ENCODE data around the gene NKG7. TPM values are rescaled to one million over a fixed set of nuclear protein-coding genes. Genes with fewer than 3 reads are reported as not detected.
A peak's percentile ranks its signal among the peaks of the same experiment; 100 is the strongest.

Gene NKG7
- total RNA-seq, 1 experiment from 2014 or later: not detected

DNA sequence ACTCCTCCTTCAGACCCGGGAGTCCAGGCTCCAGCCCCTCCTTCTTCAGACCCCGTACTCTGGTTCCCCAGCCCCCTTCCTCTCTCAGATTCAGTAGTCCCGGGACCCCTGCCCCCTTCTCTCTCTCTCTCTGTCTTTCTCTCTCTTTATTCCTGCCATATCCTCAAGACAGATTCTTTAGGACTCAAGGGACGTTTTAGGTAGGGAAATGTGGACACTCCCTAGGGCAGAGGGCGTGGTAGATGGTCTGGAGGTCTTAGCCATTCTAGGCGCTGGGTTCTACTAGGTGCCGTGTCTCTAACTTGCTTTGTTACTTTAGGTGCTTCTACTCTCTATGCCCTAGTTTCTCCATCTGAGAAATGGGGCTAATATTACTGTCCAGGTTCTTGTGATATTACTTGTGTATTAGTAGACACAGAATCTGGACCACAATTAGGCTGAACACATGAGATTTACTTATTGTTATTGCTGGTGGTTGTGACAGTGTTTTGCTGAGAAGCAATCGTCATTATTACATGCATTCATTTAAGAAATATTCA lies 18.7 kb upstream of the NKG7 start:
- no peak for DNase-seq (ENCODE audit: low read depth)

DNA sequence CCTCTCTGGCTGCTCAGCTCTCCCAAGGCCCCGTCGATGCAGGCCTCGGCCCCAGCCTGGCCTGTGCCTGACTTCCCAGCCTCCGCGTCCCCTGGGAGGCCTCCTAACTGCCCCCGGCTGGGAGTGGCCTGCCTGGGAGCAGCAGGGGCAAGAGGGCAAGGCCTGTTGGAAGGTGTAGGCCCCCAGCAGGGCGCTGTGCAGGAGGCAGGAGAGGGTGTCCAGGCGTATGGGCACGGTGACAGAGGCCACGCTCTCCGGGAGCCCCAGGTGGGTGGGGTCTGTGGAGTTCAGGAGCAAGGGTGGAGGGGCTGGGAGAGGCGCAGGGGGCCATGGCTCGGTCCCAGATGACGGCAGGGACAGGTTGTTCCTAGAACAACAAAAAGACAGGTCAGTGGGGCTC lies 16.7 kb upstream of the NKG7 start:
- DNase-seq (ENCODE audit: low read depth): no peak

DNA sequence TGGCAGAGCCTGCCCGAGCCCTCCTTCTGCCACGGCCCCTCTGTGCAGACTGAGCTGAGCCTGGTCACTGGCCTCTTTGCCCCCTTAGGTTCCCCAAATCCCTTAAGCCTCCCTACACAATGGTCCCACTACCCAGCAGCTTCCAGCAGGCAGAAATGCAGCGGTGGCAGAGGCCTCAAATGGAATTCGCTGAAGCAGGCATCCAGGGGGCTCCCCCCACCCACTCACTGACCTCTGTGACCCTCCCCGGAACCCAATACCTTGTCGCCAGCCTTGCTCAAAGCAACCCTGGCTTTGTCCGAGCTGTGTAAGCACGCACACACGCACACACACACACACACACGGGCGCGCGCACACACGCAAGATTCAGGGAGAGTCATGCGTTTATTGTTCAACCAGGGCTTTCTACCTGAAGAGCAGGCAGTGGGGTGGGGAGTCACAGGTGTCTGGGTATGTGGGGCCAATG lies 15.5 kb upstream of the NKG7 start, which contains the start of gene LIM2:
LIM2 (minus strand) TSS at position 51 of the 466 bp plus-strand sequence. CDS start 531 bp downstream, outside the sequence.
- DNase-seq (ENCODE audit: low read depth): no peak

DNA sequence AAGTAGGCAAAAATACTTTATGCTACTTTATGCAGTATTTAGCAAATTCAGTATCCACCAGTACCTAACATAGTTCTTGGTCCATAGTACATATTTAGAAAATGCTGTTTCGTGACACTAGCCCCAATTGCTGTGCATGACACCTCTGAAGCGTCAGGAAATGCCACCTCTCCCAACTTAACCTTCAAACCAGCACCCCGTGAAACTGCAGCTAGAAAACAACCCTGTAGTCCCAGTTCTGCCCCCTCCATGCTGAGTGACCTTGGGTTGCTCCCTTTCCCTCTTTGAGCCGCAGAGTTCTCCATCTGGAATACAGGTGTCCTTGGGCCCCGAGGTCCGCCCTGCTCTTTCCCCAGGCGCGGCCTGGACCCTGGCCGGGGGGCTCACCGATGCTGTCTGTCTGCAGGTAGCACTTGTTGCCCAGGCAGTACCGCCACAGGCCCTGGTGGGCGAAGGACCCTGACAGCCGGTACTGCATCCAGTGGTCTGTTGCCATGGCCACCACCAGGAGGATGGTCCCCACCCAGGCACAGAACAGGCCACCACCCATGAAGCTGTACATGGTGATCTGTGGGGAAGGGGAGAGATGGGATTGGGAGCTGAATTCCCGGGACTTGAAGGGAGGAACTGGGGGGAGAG lies 14.5 kb upstream of the NKG7 start:
- no peak for DNase-seq (ENCODE audit: low read depth)

DNA sequence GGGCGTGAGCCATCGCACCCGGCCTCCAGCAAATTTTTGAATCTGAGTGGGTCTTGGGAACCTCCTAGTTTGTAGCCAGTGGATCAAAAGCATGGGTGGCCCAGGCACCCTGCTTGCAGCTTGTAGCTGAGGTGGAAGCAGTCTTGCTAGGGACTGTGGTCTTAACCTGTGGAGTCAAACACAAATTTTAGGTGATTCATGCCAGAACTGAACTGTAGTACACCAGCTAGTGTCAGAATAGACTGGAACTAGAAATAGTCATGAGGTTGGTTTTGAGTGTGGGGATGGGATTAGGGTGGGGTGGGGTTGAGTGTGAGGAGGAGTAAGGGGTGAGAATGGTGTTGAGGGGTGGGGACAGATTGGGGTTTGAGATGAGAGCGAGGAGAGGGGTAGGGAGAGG lies 9.6 kb upstream of the NKG7 start:
- no peak for DNase-seq (ENCODE audit: low read depth)

DNA sequence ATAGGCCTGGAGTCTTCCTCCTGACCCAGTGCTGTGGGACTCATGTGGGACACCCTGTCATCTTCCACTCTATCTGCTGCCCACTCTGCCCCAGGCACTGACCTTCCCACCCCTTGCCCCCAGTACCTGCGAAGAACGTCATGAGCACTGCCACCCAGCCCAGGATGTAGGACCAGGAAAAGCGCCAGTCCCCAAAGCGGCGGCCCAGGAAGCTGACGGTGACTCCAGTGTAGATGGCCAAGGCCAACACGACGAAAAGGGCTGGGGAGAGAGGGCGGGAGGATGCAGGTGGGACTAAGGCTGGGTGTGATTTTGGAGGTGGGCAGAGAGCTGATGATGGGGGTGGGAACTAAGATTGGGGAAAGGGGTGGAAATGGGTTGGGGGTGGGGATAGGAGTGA lies 7.9 kb upstream of the NKG7 start:
- DNase-seq (ENCODE audit: low read depth): no peak

DNA sequence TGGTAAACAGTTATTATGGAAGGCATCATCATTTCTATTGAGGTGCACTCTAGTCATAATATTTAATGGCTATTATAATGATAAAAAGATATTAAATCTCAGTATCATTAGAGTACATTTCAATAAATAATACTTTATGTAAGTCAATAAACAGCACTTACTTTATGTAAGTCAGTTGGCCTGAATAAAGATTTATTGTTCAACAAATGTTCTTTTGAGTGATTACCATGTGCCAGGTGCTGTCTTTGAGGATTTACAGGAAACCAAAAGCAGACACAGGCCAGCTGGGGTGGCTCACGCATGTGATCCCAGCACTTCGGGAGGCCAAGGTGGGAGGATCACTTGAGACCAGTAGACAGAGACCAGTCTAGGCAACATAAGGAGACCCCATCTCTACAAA lies 5.0 kb upstream of the NKG7 start:
- no peak for DNase-seq (ENCODE audit: low read depth)

DNA sequence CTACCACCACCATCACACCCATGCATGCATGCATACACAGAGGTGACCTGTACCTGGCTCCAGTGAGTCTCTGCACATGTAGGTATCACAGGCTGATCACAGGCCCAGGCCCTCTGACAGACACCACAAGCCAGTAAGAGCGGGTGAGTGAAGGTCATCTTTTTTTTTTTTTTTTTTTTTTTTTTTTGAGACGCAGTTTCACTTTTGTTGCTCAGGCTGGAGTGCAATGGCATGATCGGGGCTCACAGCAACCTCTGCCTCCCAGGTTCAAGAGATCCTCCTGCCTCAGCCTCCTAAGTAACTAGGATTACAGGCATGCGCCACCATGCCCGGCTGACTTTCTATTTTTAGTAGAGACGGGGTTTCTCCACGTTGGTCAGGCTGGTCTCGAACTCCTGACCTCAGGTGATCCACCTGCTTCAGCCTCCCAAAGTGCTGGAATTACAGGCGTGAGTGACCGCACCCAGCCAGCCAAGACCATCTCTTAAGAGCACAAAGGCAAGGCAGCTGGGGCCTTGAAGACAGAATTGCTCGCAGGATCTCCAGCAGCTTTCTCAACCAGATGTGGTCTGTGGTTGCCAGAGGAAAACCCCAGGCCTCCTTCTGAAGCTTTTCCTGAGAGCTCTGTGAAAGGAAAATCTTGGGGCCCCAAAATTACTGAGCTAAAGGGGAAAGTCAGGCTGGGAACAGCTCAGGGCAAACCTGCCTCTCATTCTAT lies 3.2 kb upstream of the NKG7 start:
- DNase-seq (ENCODE audit: low read depth): peak; percentile 36

DNA sequence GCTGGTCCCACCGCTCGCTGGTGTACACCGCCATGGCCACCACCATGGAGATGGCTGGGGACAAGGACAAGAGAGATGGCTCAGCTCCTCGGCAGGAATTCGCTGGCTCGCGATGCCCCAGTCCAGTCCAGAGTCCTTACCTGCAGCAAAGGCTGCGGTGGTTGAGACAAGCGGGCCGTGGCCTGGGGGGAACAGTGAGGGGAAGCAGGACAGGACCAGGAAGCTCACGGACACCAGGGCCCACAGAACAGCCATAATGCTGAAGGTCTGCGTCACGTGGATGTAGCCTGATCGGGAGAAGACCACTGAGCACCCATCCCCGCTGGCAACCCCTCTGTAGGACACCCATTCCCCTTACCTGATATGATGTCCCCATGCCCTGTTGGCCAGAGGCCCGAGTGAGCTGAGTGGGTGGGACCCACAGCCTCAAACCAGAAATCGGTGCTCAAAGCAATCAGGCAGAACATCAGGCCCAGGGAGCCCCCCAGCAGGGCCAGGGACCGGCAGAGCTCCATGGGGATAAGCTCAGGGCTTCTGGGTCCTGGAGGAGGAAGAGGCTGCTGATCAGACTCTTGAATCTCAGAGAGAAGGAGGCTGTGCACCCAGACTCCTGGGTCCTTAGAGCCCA lies 319 bp downstream of the NKG7 start:
- no peak for DNase-seq (ENCODE audit: low read depth)

DNA sequence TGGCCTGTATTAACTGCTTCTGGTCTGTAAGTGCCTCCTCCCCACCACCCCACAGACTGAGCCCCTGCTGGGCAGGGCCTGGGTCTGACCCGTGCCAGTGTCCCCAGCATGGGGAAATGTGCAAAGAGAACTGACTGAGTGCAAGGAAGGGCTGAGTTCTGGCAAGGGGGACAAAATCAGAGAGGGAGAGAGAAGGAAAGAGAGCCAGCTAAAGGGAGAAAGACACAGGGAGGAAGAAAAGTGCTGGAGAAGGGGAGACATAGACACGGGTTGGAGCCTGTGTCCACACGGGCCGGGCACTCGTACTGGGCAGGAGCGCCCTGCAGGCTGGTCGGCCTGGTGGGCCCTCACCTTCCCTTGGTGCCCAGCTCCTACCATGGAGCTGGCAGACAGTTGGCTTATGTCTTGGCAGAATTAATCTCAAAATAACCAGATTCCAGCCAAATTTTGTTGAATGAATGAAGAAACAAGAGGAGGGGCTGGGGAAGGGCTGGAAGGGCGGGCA lies 1.2 kb downstream of the NKG7 start:
- DNase-seq (ENCODE audit: low read depth): no peak

DNA sequence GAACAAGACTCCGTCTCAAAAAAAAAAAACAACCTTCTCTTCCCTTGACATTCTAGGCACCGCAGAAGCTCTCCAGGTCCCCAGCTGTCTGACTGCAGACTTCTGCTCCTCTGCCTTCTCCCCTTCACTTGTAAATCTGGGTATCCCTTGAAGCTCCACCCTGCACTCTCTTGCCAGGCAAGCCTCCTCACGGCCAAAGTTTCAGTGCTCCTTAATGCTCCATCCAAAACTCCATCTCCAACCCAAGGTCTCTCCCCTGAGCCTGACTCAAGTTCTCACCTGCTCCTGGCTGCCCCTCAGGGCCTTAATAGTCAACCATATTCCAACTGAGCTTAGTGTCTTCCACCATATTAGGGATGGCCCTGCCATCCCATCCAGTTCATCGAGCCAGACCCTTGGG lies 2.2 kb downstream of the NKG7 start:
- no peak for DNase-seq (ENCODE audit: low read depth)

DNA sequence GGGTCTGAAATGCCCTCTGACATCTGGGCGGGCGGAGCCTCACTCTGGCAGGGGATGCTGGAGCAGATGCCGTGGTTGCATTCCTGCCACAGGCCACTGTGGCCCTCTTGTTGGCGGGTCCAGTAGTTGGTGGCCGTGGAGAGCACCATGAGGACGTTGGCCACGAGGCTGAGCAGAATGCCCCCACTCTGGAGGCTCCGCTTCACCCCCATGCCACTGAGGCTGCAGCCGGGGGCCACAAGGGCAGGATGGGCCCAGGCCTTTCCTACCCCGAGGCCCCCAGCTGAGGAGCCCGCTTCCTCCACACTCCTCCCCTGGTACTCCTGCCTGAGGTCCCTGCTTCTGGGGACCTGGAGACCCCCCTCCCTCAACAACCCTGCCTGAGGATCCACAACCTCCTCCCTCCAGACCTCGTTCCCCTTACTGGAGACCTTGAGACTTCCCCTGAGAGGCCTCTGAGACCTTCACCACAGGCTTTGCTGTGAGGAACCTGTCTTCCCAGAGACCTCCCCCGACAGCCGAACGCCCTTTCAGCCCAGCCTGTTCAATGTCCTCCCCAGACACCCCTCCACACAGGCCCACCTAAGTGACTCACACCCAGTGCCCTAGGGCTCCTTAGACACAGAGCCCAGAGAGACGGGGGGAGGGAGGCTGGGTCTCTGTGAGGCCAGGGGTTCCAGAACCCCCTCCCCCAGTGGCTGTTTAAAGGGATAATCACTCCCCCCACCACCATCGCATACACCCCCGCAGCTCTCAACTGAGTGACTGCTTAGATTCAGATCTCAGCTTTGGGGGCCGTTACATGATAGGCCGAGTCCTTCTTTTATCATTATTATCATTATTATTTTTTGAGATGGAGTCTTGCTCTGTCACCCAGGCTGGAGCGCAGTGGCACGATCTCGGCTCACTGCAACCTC lies 3.8 kb downstream of the NKG7 start, which contains the start of gene CLDND2:
CLDND2 (minus strand) TSS at position 638 of the 917 bp plus-strand sequence; CDS start at position 212, 426 bp downstream.
- DNase-seq (ENCODE audit: low read depth): no peak

DNA sequence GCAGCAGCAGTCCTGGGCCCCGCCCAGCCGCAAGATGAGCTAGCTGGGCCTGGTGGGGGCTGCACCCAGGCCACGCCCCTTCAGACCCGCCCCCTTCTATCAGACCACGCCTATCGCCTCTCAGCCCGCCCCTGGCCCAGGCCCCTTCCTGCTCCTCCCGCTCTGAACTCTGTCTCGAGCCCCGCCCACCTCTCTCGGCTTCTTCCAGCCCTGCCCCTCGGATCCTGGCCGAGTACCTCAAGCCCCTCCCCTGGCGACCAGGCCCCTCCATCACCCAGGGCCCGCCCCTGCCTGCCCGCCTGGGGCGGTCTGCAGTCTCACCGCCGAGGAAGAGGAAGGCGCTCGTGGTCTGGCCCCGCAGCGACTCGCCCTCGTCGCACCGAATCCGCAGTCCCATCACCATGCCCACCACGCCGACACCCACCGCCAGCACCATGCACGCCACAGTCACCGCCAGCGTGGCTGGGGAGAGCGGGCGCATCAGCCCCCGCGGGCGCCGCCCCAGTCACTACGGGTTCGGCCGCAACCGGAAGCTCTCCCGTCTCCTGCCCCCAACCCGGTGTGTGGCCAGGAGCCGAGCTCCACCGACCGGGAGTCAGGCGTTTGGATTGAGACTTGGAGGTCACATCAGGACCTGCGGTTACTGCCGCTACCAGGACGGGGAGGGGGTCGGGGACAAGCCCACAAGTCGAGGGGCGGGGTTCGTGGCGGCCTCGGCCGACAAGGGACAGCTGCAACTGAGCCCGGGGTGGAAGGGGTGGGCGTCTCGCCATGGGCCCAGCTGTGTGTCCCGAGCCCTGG lies 4.7 kb downstream of the NKG7 start:
- peak; percentile 99 for DNase-seq (ENCODE audit: low read depth)

DNA sequence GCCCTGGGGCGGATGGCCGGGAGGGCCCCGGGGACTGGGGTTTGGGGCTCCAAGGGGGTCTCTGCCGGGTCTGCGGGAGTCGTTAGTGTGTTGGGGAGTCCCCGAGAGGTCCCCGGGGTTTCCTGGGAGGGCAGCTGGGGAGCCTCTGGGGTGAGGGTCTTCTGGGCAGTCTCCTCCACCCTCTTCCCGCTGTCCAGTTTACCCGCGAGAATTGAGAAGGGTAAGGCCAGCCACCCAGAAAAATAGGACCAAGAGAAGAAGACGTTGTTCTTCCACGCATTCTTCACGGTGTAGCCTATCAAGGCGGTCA lies 5.2 kb downstream of the NKG7 start:
- DNase-seq (ENCODE audit: low read depth): no peak

DNA sequence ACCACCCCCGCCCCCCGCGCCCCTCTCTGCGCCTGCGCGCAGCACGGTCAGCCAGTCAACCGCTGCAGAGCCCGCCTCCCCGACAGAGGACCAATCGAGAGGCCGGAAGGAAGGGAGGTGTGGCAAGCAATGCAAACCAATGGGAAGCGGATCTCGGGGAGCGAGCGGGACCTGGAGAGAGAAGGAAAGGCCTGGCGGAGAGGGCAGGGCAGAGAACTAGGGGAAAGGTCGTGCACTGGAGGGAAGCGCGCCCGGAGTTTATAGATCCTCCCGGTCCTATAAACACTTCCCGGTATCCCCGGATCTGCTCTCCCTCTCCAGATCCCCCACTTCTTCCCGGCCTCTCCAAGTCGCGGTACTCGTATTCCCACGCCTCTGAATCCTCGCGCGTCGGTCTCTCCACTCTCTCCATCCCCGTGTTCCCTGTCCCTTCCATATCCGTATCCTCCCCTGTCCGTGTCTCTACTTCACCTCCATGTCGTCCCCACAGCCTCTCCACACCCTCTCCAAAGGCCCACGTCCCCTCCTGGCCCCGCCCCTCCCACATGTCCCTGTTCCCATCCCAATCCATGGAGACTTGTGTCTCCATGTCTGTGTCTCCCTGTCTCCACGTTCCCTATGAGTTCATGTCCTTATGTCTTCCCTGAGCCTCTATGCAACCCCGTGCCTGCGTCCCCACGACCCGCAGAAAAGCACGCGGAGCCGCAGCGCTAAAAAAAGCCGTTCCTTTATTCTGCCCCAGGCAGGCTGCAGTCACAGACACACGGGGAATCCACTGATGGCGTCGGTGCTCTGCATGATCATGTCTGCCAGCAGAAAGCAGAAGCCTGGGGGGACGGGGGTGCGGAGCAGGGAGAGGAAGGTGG lies 5.8 kb downstream of the NKG7 start:
- DNase-seq (ENCODE audit: low read depth): peak; percentile 99

DNA sequence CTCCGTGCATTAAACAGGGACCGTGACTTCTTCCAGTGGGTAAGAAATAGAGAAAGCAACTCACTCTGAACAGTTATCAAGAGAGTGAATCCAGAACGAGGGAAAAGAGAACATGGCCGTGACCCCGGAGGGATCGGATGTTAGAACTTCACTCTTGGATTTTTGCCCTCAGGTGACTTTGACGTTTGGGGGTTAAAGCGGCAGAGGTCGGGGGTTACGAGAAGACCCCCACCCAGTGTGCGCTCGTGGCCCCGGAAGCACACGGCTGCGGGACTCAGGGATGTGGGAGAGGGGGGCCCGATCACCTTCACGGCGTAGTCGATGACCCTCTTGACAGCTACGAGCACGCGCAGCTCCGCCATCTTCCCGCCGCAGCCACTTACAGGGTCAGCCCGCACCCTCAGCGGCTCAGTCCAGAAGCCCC lies 6.5 kb downstream of the NKG7 start, which contains the start of gene ETFB:
ETFB (minus strand) TSS at position 424 of the 424 bp plus-strand sequence; CDS start at position 362, 62 bp downstream.
- no peak for DNase-seq (ENCODE audit: low read depth)

DNA sequence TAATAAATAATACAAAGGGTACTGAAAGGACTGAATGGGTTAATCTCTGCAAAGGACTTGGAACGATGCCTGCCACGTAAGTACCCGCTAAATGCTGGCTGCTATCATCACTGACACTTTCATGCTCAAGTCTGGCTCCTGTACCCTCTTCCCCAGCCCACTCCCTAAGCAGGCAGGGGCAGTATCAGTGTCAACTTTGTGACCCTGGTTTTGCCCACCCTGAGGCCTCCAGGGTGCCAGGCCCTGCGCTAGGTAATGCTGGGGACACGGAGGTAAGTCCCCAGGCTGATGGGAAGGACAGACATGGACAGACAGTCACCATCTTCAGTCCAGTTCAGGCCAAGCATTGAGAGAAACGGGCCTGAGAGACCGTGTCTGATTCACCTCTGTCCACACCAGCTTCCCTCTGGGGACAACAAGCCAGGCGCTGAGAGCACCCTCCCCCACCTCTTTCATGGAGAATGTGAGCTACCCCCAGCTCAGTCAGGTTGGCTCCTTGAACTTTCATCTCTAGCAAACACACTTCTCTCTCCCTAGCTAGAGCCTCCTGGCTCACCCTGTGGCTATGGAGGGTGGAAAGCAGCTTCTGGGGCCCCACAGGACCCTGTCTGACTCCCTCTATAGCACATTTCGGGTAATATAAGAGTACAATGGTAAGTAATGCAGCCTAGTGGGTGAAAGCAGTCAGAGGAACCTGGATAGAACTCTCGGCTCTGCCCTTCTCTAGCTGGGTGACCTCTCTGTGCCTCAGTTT lies 7.1 kb downstream of the NKG7 start:
- DNase-seq (ENCODE audit: low read depth): peak; percentile 50

All from Daoy (cell line).